Measurements from ENCODE around the gene ARRB2. TPM values are rescaled to one million over a fixed set of nuclear protein-coding genes. Genes with fewer than 3 reads are reported as not detected.

Gene ARRB2
- total RNA-seq, 1 experiment from 2014 or later = 75.3 TPM

DNA sequence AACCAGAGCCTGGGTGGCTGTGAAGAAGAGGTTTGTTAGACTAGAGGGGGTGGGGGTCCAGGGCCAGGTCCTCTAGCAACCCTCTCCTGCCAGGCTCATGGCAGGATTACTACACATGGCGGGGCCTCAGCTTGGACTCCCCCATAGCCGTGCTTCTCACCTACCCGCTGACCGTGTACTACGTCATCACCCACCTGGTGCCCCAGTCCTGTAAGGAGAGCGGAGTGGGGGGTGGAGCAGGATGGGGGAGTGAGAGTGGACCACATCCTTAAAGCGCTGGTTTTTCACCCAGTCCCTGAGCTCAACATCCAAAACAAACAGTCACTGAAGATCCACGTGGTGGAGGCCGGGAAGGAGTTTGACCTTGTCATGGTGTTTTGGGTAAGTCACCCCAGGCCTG, 33.5 kb downstream of the ARRB2 start:
- H3K27me3 Mint-ChIP-seq (ENCODE audit: low read depth) = peaks cover 80% of the 10 kb centered on the region
- DNase-seq = no peak
- no peak overlapping the region for H3K23ac ChIP-seq (ENCODE audit: insufficient read length, low read depth, low read length)
- H3K56ac ChIP-seq (ENCODE audit: insufficient read length, low read depth, low read length) = no peak overlapping the region
- H3T11ph ChIP-seq (ENCODE audit: low read length) = no peak overlapping the region
- peaks cover 25% of the 10 kb centered on the region for H3K27me3 ChIP-seq (ENCODE audit: insufficient read depth, low read length)
- TF ChIP-seq, protein P1, sequence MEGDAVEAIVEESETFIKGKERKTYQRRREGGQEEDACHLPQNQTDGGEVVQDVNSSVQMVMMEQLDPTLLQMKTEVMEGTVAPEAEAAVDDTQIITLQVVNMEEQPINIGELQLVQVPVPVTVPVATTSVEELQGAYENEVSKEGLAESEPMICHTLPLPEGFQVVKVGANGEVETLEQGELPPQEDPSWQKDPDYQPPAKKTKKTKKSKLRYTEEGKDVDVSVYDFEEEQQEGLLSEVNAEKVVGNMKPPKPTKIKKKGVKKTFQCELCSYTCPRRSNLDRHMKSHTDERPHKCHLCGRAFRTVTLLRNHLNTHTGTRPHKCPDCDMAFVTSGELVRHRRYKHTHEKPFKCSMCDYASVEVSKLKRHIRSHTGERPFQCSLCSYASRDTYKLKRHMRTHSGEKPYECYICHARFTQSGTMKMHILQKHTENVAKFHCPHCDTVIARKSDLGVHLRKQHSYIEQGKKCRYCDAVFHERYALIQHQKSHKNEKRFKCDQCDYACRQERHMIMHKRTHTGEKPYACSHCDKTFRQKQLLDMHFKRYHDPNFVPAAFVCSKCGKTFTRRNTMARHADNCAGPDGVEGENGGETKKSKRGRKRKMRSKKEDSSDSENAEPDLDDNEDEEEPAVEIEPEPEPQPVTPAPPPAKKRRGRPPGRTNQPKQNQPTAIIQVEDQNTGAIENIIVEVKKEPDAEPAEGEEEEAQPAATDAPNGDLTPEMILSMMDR (conservative IDR thresholded peaks at IDR 0.05) = no peak
- H4K91ac ChIP-seq (ENCODE audit: insufficient read length, low read depth, low read length) = no peak overlapping the region
- H4K8ac ChIP-seq (replicated peaks; ENCODE audit: insufficient read length, low read depth, low read length) = no peak overlapping the region
- peak overlapping the region in 1 of 2 experiments; percentile 53; a peak in 1 of 5 replicates for H3K4me3 Mint-ChIP-seq
- H2BK5ac ChIP-seq (ENCODE audit: insufficient read length, low read length) = no peak overlapping the region
- H4K5ac ChIP-seq (ENCODE audit: insufficient read length, low read depth, low read length) = no peak overlapping the region
- no peak overlapping the region for H2BK120ac ChIP-seq (ENCODE audit: low read depth, low read length, poor library complexity, severe bottlenecking)
- H2BK12ac ChIP-seq (ENCODE audit: insufficient read length, low read depth, low read length) = no peak overlapping the region
- WGBS (ENCODE audit: extremely low coverage, insufficient read length, low lambda C conversion rate) = no CpG with 5 or more reads among the region's 9 CpGs
- no peak overlapping the region for H3K14ac ChIP-seq (ENCODE audit: insufficient read depth, low read length)
- no peaks in the 10 kb centered on the region for H3K79me1 ChIP-seq (ENCODE audit: insufficient read depth, low read depth, low read length, poor library complexity, severe bottlenecking)
- H3K27ac Mint-ChIP-seq = no peak overlapping the region
- H2AK5ac ChIP-seq (ENCODE audit: insufficient read length, low read length) = no peak overlapping the region
- no peaks in the 10 kb centered on the region for H3K9me3 ChIP-seq (ENCODE audit: control insufficient read depth, low read depth, low read length)
- no peak overlapping the region for H3K4ac ChIP-seq (ENCODE audit: low read depth, low read length)
- H3K4me1 Mint-ChIP-seq = peaks cover 25 to 27% of the 10 kb centered on the region in 2 experiments
- H3K18ac ChIP-seq (ENCODE audit: insufficient read length, low read depth, low read length) = no peak overlapping the region
- no peaks in the 10 kb centered on the region for H4K20me1 ChIP-seq (ENCODE audit: control insufficient read depth, insufficient read depth, insufficient read length)
- H3K79me2 ChIP-seq (ENCODE audit: insufficient read depth, low read length) = no peaks in the 10 kb centered on the region
- peaks cover 0 to 3% (median 0%) of the 10 kb centered on the region in 3 experiments; a peak in 1 of 7 replicates for H3K36me3 Mint-ChIP-seq (ENCODE audit: insufficient read depth in 1 of 3, low read depth in 3 of 3)
- H3K9me3 Mint-ChIP-seq = no peaks in the 10 kb centered on the region
- H3K4me2 ChIP-seq (ENCODE audit: insufficient read depth, insufficient read length, low read length) = no peak overlapping the region
- H3K27ac ChIP-seq (ENCODE audit: insufficient read length, low read depth, low read length) = no peak overlapping the region
- H2BK15ac ChIP-seq (ENCODE audit: low read depth, low read length) = no peak overlapping the region
- H3K23me2 ChIP-seq (ENCODE audit: insufficient read length, low read depth, low read length, poor library complexity, severe bottlenecking) = peaks cover 6% of the 10 kb centered on the region
- H3K9ac ChIP-seq (ENCODE audit: extremely low read depth, insufficient read length, low read length) = no peak overlapping the region
- no peak overlapping the region for H2AFZ ChIP-seq (ENCODE audit: low read length)
- no peaks in the 10 kb centered on the region for H3K4me1 ChIP-seq (ENCODE audit: insufficient read depth, low read length)
- no peak overlapping the region for H2BK20ac ChIP-seq (ENCODE audit: low read depth, low read length, poor library complexity, severe bottlenecking)
